ENCODE measurements around the gene COA8.
A peak's percentile ranks its signal among the peaks of the same experiment; 100 is the strongest.
"Not testable (repeated sequence)": the region's sequence is repeated elsewhere in the genome, so short reads cannot be mapped to it uniquely, and the experiment has no call there.

Gene COA8

GRCh38 chr14:103574707-103575285 lies 12.0 kb downstream of the COA8 start:
- DNase-seq (ENCODE audit: low spot score), result no peak

GRCh38 chr14:103576371-103577024 lies 13.7 kb downstream of the COA8 start:
- no peak for DNase-seq (ENCODE audit: low spot score)

DNA sequence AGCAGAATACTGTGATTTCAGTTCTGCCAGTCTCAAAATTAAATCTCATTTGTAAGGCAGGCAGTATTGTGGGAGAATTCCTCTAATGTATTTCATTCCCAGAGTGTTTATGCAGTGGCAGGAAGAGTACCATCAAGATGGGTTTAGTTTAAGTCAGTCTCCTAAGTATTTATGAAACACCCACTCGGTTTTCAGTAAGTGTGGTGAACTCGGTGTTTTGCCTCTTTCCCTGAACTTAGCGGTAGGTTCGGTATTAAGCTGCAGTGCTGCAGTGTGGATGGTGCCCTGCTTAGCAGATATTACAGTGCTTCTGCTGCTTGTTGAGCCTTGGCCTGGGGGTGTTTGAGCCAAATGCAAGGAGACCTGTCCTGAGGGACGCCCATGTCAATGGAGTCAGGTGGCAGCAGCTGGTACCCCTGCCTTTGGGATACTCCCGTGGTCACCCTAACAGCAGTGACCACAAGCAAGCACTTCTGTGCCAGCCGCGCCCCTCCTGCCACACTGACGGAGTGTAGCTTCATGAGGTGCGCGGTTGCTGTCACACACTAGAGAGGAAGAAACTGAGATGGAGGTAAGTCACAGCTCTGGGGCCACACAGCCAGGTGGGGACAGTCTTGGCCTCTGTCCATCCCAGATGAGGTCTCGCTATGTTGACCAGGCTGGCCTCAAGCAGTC lies 15.8 kb downstream of the COA8 start:
- DNase-seq (ENCODE audit: low spot score), result no peak

DNA sequence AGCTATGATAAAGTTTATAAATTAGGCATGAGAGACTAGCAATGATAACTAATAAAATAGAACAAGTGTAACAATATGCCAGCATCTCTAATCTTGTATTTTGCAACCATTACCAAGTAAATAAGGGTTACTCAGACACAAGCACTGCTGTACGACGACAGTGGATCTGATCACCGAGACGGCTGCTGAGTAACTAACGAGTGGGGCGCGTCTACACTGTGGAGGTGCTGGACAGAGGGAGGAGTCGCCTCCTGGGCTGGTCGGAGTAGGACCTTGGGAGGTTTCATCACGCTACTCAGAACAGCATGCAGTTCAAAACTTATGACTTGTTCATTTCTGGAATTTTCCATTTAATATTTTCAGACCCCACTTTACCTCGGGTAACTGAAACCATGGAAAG lies 18.4 kb downstream of the COA8 start:
- no peak for DNase-seq (ENCODE audit: low spot score)

DNA sequence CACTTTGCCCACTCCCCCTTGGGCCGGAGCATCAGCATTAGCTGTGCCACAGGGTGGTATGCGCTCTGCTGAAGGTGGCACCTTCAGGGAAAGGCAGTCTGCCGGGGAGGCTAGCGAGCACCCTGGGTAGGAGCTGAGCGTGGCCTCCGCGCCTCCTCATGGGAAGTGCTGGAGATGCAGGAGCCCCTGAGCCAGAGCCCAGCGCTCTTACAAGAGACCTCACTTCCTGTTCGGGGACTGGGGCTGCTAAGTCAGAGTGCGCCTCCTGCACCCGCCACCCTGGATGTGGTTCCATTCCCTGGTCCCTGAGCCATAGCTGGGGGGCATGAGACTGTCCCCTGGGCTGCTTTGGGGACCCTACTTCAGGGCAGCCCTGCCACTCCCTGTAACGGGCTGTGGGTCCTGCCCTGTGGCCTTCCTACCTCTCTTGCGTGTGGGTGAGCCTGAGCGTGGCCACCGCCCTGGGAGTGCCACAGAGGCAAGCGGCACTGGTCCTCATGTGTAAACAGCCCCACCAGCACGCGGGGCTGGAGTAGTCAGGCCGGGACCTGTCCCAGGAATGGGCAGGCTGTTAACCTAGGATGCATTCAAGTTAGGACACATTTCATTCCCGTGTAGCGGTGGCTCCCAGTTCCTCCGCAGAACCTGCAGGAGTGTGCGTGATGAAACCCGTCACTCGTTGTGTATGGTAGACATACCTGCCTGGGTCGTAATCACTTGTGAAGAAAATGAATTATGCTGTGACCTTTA lies 19.4 kb downstream of the COA8 start:
- DNase-seq (ENCODE audit: low spot score), result no peak

- no peak for DNase-seq (ENCODE audit: low spot score)
Measured at GRCh38 chr14:103584326-103584915, 21.7 kb downstream of the COA8 start.

DNA sequence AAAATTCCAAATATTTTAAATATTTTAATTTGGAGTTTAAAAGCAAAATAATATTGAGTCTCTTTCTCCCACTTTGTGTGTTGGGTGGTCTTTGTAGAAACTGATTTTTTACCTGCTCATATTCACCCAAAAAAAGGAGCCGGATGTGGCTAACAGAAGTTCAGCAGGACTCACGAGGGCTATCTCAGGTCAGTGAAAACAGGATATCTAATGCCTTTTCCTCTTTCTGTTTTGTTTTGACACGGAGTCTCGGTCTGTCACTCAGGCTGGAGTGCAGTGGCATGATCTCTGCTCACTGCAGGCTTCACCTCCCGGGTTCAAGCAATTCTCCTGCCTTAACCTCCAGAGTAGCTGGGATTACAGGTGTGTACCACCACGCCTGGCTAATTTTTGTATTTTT lies 30.8 kb downstream of the COA8 start:
- no peak for DNase-seq (ENCODE audit: low spot score)

DNA sequence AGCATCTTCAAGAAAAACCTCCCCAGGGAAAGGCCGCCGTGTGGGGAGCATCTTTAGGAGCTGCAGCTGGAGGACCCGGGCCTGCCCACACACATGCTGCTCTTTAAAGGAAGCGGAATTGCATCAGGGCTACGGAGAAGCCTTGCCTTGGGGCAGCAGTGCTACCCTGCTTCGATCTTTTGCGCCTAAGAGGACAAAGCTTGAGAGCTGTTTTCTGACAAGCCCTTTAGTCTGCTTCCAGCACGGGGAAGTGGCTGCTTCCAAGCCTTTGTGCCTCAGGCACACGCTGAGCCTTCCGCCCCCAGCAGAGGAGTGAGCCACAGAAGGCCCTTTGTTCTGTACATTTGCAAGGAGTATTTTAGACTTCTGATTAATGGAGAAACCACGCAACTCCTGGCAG lies 31.5 kb downstream of the COA8 start:
- no peak for DNase-seq (ENCODE audit: low spot score)

DNA sequence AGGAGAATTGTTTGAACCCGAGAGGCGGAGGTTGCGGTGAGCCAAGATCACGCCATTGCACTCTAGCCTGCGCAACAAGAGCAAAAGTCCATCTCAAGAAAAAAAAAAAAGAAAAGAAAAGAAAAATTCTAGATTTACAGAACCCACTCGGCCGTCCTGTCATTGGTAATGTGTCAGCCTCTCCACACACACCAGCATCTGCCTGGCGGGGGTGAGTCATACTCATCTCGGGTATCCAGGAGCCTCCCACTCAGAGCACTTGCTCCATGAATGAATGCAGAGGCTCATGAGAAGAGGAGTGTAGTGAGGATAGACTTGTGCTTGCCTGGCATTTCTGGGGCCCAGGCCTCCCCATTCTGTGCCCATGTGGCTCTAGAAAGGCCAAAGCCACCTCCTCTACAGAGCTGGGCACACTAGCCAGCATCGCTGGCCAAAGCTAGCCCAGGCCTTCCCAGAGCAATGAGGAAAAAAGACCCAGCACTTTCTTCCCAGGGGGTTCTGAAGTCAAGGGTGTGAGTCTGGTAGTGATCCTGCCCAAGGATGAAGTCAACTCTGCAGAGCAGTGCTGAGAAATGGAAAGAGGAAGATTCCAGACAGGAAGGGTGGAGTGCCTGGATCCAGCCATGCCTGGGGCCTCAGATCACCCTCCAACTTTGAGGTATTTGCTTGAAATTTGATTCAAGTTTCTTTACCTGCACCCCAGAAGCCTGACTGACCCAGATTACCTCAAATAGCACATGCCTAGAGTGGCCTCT lies 35.0 kb downstream of the COA8 start:
- DNase-seq (ENCODE audit: low spot score), result no peak

- no peak for DNase-seq (ENCODE audit: low spot score)
Measured at GRCh38 chr14:103600503-103600902, 37.7 kb downstream of the COA8 start.

DNA sequence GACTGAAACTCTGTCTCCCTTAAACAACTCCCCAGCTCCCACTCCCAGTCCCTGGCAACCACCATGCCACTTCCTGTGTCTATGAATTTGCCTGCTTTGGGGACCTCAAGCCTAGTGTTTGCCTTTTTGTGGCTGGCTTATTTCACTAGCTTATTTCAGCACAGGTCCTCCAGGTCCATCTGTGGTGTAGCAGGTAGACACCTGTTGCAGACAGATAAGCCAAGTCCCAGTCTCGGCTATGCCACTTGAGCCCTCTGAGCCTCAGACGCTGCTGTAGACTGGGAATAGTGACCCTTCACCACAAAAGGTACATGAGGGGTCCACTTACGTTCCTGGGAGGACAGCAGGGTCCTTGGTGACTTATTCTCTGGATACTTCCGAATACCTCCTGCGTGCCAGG lies 41.9 kb downstream of the COA8 start:
- no peak for DNase-seq (ENCODE audit: low spot score)

DNA sequence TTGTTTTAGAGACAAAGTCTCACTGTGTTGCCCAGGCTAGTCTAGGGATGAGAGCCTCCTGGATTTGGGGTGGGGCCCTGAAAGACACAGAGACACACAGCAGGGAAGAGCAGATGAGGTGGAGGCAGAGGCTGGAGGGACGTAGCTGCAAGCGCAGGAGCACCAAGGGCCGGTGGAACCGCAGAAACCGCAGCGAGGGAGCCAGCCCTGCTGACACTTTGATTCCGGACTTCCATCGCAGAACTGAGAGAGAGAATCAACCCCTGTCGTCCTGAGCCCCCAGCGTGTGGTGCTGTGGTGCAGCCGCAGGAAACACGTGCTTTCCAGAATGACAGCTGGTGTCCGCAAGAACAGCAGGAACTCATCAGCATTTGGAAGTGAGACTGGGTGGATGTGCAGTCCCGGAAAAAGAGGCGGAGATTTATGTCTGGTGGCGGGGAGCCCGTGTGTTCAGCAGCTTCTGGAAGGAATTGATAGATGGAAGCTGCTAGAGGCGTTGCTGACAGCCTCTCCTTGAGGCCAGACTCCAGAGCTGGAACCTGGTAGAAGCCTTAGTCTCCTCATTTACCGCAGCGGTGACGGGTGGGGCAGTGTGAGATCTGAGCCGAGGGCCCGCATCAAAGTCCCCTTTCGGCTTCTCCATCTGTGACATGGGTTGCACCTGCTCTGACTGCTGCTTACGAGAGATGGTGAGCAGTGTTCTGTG lies 44.4 kb downstream of the COA8 start:
- peak; percentile 16 for DNase-seq (ENCODE audit: low spot score)

DNA sequence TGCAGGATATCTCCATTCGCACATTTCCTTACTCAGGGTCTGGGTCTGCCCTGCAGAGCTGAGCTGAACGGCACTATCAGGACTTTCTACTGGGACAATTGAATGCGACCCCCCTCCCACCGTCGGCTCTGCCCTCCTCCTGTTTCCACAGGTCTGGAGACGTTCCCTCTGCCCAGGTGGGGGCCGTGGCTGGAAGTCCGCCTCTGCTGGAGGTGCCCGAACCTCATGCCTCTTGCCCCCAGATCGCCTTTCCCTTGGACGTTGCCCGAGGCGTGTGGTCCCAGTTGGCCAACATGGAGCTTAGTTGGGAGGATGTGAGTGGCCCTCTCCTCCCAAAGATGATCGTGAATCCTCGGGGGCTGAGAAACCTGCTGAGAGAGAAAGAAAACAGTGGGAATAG lies 45.1 kb downstream of the COA8 start:
- no peak for DNase-seq (ENCODE audit: low spot score)

DNA sequence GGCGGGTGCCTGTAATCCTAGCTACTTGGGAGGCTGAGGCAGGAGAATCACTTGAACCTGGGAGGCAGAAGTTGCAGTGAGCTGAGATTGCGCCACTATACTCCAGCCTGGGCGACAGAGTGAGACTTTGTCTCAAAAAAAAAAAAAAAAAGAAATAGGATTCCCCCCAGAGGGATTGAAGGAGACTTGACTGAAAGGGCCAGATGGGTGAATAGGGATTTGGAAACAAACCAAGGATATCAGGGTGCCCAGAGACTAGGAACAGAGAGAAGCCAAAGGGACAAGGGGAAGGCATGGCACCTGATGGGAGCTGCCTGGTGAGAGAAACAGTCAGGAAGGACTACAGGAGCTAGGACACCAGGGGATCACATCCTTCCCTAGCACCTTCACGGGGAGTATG lies 46.3 kb downstream of the COA8 start:
- DNase-seq (ENCODE audit: low spot score), result not testable (repeated sequence)

- no peak for DNase-seq (ENCODE audit: low spot score)
Measured at GRCh38 chr14:103611215-103611614, 48.5 kb downstream of the COA8 start.

- DNase-seq (ENCODE audit: low spot score), result no peak
Measured at GRCh38 chr14:103613517-103613916, 50.8 kb downstream of the COA8 start.

GRCh38 chr14:103616635-103617300 lies 54.0 kb downstream of the COA8 start:
- DNase-seq (ENCODE audit: low spot score), result no peak

GRCh38 chr14:103619057-103619456 lies 56.3 kb downstream of the COA8 start:
- DNase-seq (ENCODE audit: low spot score), result no peak

- DNase-seq (ENCODE audit: low spot score), result no peak
Measured at GRCh38 chr14:103621860-103622259, 59.1 kb downstream of the COA8 start.

- no peak for DNase-seq (ENCODE audit: low spot score)
Measured at GRCh38 chr14:103623308-103623707, 60.5 kb downstream of the COA8 start.

All from HuH-7.5 (cell line).